IPS-20b (cell line): ENCODE measurements around the gene TCERG1L.

ENCODE experiments used
- H3K27ac ChIP-seq: one replicate; pipeline ENCODE4 v1.5.1; 2013; ENCODE audit warnings: low read length
- H3K27me3 ChIP-seq: 2 replicates; pipeline ENCODE4 v1.6.1; 2013; ENCODE audit warnings: mild to moderate bottlenecking, low read length, inconsistent platforms; ENCODE audit not compliant: insufficient read depth
- H3K36me3 ChIP-seq: 2 replicates; pipeline ENCODE4 v1.6.1; 2013; ENCODE audit warnings: low read depth, mild to moderate bottlenecking, inconsistent platforms, low read length, moderate library complexity; ENCODE audit not compliant: insufficient read depth
- H3K4me1 ChIP-seq: 2 replicates; pipeline ENCODE4 v1.6.1; 2013; ENCODE audit warnings: mild to moderate bottlenecking, control low read depth, inconsistent platforms, low read length, moderate library complexity; ENCODE audit not compliant: insufficient read depth
- H3K4me3 ChIP-seq: 2 replicates; pipeline ENCODE4 v1.5.1; 2013; ENCODE audit warnings: mild to moderate bottlenecking, low read length, inconsistent platforms
- H3K9ac ChIP-seq: 2 replicates; pipeline ENCODE4 v1.6.1; 2013; ENCODE audit warnings: low read depth, mild to moderate bottlenecking, inconsistent platforms, low read length, moderate library complexity
- H3K9me3 ChIP-seq: 2 replicates; pipeline ENCODE4 v1.6.1; 2013; ENCODE audit warnings: mild to moderate bottlenecking, low read depth, low read length, inconsistent platforms; ENCODE audit not compliant: insufficient read depth

The TCERG1L gene

DNA sequence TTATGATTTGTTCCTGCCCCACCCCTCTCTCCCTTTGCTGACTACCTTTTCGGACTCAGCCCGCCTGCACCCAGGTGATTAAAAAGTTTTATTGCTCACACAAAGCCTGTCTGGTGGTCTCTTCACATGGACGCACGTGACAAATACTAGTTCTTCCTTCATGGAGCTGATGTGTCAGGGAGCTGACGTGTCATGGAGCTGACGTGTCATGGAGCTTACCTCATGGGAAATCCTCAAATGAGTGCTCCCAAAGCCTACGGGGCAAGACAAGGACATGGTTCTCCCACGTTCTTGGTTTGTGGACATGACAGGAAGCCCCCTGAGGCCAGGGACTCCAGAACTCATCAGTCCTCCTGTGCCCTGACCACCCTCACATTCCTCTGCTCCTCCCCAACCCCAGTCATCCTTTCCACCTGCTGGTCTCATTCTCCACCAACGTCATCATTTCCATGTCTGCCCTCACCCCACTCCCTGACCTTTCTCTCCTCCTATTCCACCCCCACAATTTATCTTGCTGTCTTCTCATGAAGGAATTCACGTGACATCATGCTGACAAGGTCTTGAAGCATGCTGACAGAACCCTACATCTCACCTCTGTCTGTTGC is 261.3 kb downstream of the TCERG1L start:
- H3K27me3 ChIP-seq, result peaks cover 5% of the 10 kb centered on the region; the same call in 1 of the 2 replicates
- H3K4me1 ChIP-seq, result peaks cover 21% of the 10 kb centered on the region
- peaks cover 30% of the 10 kb centered on the region for H3K9me3 ChIP-seq
- H3K36me3 ChIP-seq, result no peaks in the 10 kb centered on the region
- no peak overlapping the region for H3K27ac ChIP-seq
- no peak overlapping the region for H3K4me3 ChIP-seq
- H3K9ac ChIP-seq, result no peak overlapping the region

DNA sequence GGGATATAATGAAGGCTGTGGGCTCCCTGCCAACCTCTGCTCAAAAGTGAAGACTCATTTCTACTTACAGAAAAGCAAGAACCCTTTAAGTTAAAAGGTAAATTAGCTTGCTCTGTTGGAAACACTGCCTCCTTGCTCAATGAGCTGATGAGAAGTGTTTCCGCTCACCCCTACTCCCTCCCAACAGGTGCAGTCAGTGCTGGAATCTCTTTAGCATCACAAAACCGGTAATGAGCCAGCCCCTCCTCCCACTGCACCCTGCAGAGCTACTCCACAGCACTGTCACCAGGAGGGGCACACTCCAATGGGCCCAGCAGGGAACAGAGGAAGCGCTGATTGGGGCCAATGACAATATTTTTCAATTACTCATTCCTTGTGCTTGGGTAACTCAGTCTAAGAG is 262.5 kb downstream of the TCERG1L start:
- peak overlapping the region; percentile 53 for H3K4me3 ChIP-seq
- peaks cover 5% of the 10 kb centered on the region; the same call in 1 of the 2 replicates for H3K27me3 ChIP-seq
- no peaks in the 10 kb centered on the region for H3K36me3 ChIP-seq
- H3K9me3 ChIP-seq, result peaks cover 30% of the 10 kb centered on the region
- peak overlapping the region; percentile 54; the same call in 1 of the 2 replicates for H3K9ac ChIP-seq
- peak overlapping the region; percentile 42 for H3K27ac ChIP-seq
- H3K4me1 ChIP-seq, result peaks cover 21% of the 10 kb centered on the region

DNA sequence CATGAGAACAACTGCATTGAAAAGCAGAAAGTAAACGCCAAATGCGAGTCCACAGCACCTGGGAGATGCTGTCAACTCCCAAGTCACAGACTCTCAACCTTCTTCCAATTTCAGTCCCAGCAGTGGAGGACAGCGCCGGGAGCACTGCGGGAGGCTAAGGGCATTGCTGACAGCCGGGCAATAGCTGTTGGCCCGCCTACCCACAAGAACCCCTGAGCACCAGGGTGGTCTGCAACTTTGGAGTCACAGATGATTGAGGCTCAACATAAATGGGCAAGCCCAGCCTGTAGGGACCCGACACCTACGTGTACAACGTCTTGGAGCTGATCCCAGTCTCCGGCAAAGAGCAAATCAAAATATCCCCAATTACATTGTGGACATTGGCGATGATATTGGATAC is 262.9 kb downstream of the TCERG1L start:
- Histone ChIP-seq H3K9me3 (peaks cover 30% of the 10 kb centered on the region), H3K27ac (peak overlapping the region; percentile 42), H3K9ac (peak overlapping the region; percentile 54; the same call in 1 of the 2 replicates), H3K4me3 (peak overlapping the region; percentile 53), H3K27me3 (peaks cover 5% of the 10 kb centered on the region; the same call in 1 of the 2 replicates), H3K4me1 (peaks cover 21% of the 10 kb centered on the region), H3K36me3 (no peaks in the 10 kb centered on the region)

DNA sequence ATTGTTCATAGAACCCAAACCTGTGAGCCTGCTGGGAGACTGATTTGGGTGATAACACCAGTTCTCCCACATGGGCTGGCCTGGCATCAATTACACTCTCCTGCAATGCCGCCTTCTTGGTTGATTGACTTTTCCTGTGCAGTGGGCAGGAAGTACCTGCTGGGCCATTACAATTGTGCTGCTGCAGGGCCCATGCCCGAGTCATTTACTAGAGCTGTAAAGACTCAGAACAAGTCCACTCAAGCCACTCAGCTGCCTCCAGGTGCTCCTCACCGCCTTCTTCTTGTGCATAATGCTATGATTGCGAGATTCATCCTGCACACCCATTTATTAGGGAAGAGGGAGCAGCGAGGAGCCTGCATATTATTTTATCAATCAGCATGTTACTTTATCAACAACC is 264.0 kb downstream of the TCERG1L start:
- Histone ChIP-seq H3K9me3 (peaks cover 30% of the 10 kb centered on the region), H3K36me3 (no peaks in the 10 kb centered on the region), H3K9ac (no peak overlapping the region), H3K27me3 (peaks cover 5% of the 10 kb centered on the region; the same call in 1 of the 2 replicates), H3K4me1 (peaks cover 21% of the 10 kb centered on the region), H3K27ac (no peak overlapping the region), H3K4me3 (no peak overlapping the region)

- Histone ChIP-seq H3K4me1 (peaks cover 21% of the 10 kb centered on the region), H3K9me3 (peaks cover 22% of the 10 kb centered on the region), H3K36me3 (no peaks in the 10 kb centered on the region), H3K4me3 (no peak overlapping the region), H3K9ac (no peak overlapping the region), H3K27me3 (peaks cover 5% of the 10 kb centered on the region; the same call in 1 of the 2 replicates), H3K27ac (no peak overlapping the region)
Measured at GRCh38 chr10:131046194-131046593, 265.3 kb downstream of the TCERG1L start.

DNA sequence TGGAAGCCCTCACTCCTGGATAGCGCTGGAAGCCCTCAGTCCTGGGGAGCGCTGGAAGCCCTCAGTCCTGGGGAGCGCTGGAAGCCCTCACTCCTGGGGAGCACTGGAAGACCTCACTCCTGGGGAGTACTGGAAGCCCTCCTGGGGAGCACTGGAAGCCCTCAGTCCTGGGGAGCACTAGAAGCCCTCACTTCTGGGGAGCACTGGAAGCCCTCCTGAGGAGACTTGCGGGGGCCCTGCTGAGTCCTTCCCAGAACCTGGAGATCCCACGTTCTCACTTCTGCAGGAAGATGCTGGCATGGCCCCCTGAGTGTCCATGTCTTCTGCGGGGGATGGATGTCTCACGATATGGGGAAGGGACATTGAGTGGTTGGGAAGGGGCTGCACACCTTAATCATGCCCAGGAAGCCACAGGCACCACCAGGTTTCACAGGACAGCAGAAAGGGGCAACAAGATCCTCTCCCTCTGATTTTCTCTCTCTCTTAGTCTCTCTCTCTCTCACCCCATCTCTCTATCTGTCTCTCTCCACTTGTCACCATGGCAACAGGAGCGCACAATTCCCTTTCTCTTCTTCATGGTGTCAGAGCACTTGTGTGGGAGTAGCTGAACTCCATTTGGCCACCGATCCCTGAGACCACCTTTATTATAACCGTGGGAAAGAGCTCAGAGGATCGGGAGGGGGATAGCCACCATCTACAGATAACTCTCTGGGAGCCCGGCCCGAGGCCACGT is 267.0 kb downstream of the TCERG1L start:
- no peak overlapping the region for H3K27ac ChIP-seq
- H3K36me3 ChIP-seq, result no peaks in the 10 kb centered on the region
- H3K9ac ChIP-seq, result no peak overlapping the region
- no peak overlapping the region for H3K4me3 ChIP-seq
- peaks cover 18% of the 10 kb centered on the region for H3K4me1 ChIP-seq
- peaks cover 5% of the 10 kb centered on the region; the same call in 1 of the 2 replicates for H3K27me3 ChIP-seq
- H3K9me3 ChIP-seq, result peaks cover 25% of the 10 kb centered on the region

- peaks cover 8% of the 10 kb centered on the region for H3K4me1 ChIP-seq
- peaks cover 25% of the 10 kb centered on the region for H3K9me3 ChIP-seq
- H3K27ac ChIP-seq, result no peak overlapping the region
- H3K9ac ChIP-seq, result no peak overlapping the region
- H3K4me3 ChIP-seq, result no peak overlapping the region
- H3K27me3 ChIP-seq, result peaks cover 5% of the 10 kb centered on the region; the same call in 1 of the 2 replicates
- no peaks in the 10 kb centered on the region for H3K36me3 ChIP-seq
Measured at GRCh38 chr10:131043039-131043691, 268.4 kb downstream of the TCERG1L start.
